ENCODE results near the gene RALGAPB.
"Not testable (repeated sequence)": the region's sequence is repeated elsewhere in the genome, so short reads cannot be mapped to it uniquely, and the experiment has no call there.

The RALGAPB gene

DNA sequence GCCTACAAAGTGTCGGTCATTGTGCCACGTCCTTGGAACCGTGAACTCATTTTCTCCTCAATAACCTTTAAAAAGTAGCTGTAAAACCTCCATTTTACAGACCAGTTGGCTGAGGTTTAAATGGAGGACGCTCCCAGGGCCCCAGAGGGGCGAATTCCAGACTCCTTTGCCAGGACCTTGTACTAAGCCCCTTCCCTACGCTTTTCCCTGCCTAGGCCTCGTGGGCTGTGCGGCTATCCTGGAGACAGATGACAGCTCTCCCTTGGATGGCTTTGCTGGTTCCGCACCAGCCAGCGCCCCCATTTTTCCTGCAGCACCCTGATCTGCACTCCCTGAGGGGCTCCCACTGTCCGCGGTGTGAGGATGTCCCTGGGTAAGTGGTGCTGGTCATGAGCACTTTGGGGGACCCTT, 25.4 kb upstream of the RALGAPB start:
- DNase-seq (ENCODE audit: low spot score), result no peak

DNA sequence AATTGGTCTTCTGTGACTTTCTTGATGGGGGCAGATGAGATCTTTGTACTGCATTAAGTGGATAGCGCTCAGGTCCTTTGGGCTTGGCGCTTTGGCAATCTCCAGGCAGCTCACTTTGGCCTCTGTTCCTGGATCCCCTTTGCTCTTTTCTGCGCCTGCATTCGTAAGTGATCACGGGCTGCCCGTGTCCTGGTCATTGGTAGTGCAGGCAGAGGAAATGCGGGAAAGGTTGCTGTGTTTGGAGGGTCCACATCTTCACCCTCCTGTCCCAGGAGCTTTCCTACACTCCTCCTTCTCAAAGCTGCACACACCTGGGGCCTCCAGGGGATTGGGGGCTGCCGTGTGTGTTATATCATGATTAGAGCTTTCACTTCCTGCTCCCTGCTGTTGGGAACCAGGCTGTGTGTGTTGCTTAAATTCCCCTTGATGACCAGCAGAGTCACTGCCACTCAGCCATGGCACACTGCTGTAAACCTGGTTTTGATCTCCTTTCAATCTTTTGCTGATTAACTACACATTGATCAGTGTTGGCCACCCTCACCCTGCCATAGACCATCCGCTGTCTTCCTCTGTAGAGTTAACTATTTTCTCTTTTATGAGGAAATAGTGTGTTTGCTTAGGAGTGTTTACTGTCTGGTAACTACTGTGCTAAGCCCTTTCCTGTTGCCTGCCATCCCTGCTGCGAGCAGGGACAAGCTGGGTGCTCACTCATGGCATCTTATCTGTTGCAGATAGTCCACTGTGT, 24.5 kb upstream of the RALGAPB start:
- no peak for DNase-seq (ENCODE audit: low spot score)

DNA sequence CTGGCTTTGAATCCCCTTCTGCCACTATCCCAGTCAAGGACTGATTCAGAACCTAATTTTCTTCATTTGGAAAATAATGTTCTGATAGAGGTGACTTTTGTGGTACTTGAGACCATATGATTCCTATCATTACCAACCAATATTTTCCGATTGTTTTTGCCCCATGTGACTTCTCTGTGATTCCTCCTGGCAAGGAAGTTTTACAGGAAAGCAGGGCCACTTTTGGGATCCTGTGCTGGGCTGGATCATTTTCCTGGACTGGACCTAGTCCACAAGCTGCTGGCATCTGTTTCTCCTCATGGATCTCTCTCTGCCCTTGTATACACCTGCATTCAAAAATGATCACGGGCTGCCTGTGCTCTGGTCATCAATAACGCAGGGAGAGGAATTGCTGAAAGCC, 23.6 kb upstream of the RALGAPB start:
- DNase-seq (ENCODE audit: low spot score), result no peak

DNA sequence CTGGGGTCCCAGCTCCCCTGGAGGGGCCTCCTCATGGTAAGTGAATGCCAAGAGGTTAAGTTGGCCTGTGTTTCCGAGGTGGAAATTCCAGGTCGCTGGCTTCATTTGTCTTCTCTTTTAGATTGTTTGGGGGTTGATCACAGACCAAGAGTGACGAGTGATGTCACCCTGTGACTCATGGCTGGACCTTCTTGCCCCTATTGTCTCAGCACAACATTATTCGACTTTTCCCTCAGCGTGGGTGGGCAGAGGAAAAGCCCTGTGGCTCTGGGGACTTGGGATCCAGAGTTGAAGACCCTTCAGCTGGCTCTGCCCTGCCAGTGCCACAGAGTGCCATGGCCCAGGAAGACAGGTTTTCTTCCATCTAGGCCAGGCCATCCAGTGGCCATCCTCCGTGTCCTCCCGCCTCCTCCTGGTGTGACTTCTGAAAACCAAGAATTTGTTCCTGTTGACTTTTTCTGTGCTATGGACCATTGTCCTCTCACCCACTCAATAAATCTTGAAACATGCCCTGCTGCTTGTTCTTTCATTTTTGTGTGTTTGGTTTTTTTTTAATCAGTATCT, 22.1 kb upstream of the RALGAPB start:
- no peak for DNase-seq (ENCODE audit: low spot score)

DNA sequence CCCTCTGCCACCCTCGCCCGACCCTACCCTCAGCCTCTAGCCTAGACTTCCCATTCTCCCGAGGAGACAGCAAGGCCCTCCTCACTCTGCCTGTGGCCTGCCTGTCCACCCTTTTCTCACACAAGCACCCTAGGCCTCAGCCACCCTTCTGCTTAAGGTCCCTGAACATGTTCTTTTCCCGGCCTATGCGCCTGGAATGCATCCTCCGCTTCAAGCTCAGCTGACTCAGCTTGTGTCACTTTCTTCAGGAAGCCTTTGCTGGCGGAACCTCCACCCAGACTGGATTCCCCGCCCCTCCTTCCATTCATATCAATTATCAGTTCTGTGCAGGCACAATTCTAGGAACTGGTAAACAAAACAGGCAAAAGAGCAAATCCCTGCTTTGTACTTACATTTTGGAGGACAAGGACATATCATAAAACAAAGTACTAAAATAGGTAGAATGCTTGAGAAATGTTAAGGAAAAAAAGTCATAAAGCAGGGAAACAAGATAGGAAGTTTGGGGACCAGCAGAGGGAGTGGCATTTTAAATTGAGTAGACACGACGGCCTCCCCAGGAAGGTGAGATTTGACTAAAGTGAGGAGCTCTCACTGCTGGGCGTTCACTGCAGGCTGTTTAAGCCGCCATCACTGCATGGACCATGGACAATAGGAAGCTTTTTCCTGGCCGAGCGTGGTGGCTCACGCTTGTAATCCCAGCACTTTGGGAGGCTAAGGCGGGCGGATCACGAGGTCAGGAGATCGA, 19.6 kb upstream of the RALGAPB start:
- DNase-seq (ENCODE audit: low spot score), result no peak

DNA sequence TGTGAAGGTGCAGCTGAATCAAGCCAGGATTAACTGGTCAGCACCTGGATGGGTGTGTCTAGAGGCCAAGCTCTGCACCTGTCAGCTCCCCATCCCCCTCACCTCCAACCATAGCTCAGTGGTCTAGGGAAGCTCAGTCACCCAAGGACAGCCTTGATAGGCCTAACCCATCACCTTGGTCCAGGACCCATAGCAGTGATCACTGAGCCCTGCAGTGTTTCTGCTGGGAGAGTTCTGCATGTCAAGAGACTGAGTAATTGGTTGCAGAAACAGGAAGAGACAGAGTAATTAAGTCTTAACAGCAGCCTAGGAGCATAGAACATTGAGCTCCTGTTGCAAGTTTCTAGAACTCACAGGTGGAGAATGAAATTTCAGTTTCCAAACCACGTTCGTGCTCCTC, 18.7 kb upstream of the RALGAPB start:
- no peak for DNase-seq (ENCODE audit: low spot score)

DNA sequence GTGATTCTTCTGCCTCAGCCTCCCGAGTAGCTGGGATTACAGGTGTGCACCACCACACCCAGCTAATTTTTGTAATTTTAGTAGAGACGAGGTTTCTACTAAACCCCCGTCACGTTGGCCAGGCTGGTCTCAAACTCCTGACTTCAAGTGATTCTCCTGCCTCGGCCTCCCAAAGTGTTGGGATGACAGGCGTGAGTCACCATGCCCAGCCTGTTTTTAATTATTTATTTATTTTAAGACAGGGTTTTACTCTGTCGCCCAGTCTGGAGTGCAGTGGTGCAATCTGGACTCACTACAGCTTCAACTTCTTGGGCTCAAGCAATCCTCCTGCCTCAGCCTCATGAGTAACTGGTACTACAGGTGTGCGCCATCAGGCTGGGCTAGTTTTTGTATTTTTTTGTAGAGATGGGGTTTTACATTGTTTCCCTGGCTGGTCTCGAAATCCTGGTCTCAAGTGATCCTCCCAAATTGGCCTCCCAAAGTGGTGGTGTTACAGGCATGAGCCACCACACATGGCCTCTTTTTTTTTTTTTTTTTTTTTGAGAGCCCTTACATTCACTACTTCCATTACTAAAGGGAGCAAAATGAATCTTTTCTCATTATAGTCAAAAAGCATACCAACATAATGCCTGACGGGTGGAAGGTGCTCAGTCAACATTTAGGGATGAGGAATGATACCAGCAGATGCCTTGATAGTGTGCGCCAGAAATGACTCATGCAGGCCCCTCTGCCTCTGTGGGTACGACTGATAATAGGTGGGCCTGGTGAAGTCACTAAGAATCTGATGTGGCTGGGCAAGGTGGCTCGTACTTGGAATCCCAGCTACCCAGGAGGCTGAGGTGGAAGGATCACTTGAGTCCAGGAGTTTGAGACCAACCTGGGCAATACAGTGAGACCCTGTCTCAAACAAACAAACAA, 17.8 kb upstream of the RALGAPB start:
- no peak for DNase-seq (ENCODE audit: low spot score)

DNA sequence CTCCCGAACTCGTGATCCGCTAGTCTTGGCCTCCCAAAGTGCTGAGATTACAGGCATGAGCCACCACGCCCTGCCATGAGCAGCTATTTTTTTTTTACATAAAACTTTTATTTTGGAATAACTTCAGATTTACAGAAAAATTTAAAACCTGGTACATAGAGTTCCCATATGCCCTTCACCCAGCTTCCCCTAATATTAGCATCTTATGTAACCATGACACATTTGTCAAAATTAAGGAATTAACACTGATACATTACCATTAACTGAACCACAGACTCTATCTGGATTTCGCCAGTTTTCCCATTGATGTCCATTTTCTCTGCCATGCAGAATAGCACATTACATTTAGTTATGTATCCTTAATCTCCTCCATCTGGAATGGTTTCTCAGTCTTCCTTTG, 14.3 kb upstream of the RALGAPB start:
- DNase-seq (ENCODE audit: low spot score), result no peak

DNA sequence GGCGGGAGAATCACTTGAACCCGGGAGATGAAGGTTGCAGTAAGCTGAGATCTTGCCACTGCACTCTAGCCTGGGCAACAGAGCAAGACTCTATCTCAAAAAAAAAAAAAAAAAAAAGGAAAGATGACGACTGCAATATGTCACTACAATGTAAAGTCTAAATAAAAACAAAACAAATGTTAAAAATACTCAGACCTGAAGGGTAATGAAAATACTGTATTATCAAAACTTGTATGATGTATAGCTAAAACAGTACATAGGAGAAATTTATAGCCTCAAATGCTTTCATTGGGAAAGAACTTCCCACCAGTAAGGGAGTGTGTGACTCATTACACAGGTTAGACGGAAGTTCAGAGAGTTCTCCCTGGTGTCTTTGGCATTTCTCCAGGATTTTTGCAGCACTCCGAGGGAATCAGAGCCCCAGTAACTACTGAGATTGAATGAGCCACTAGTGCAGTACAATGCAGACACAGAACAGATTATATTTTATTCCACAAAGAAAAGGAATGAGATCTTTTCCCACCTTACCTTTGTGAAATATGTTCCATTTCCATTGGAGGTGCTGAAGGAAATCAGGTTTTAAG, 12.5 kb upstream of the RALGAPB start:
- DNase-seq (ENCODE audit: low spot score), result no peak

DNA sequence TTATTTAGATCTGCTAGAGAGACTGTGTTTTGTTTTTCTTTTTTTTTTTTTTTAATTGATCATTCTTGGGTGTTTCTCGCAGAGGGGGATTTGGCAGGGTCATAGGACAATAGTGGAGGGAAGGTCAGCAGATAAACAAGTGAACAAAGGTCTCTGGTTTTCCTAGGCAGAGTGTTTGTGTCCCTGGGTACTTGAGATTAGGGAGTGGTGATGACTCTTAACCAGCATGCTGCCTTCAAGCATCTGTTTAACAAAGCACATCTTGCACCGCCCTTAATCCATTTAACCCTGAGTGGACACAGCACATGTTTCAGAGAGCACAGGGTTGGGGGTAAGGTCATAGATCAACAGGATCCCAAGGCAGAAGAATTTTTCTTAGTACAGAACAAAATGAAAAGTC, 12.0 kb upstream of the RALGAPB start:
- not testable (repeated sequence) for DNase-seq (ENCODE audit: low spot score)

DNA sequence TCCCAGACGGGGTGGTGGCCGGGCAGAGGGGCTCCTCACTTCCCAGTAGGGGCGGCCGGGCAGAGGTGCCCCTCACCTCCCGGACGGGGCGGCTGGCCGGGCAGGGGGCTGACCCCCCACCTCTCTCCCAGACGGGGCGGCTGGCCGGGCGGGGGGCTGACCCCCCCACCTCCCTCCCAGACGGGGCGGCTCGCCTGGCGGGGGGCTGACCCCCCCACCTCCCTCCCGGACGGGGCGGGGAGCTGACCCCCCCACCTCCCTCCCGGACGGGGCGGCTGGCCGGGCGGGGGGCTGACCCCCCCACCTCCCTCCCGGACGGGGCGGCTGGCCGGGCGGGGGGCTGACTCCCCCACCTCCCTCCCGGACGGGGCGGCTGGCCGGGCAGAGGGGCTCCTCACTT, 11.5 kb upstream of the RALGAPB start:
- not testable (repeated sequence) for DNase-seq (ENCODE audit: low spot score)

DNA sequence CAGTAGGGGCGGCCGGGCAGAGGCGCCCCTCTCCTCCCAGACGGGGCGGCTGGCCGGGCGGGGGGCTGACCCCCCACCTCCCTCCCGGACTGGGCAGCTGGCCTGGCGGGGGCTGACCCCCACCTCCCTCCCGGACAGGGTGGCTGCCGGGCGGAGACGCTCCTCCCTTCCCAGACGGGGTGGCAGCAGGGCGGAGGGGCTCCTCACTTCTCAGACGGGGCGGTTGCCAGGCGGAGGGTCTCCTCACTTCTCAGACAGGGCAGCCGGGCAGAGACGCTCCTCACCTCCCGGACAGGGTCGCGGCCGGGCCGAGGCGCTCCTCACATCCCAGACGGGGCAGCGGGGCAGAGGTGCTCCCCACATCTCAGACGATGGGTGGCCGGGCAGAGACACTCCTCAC, 11.1 kb upstream of the RALGAPB start:
- not testable (repeated sequence) for DNase-seq (ENCODE audit: low spot score)

DNA sequence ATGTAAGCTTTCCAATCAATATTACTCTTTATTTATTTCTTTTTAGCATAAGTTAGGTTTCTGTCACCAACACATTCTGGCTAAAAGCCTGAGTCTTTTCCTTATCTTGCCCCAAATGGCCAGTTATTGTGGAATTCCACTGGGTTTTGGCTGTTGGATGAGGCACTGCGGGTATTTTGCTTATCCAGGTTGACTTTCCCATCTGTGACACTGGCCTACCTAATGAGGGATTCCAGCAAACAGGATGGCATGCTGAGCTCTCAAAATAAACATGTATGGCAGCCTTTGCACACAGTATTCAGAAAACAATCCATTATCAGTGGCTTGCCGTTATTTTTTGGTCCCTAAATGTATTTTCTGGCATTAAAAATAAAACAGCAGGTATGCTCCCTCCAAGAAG, 6.5 kb upstream of the RALGAPB start:
- DNase-seq (ENCODE audit: low spot score), result no peak

DNA sequence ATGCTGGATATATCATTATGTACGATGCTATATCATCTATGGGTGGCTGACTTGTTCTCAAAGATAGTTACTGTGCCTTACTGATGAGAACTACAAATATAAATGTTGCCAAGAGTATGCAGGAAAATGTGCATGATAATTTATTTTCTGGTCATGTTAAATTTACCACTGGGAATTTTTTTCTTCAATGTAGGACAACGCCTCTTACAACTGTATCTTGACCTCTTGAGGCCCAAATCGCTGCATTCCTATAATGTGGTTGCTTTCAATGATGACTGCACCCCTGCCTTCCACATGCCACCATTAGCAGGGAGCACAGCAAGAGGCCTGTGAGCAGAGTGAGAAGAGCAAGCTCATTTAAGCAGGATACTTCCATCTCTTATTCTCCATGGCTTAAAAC, 5.7 kb upstream of the RALGAPB start:
- DNase-seq (ENCODE audit: low spot score), result no peak

DNA sequence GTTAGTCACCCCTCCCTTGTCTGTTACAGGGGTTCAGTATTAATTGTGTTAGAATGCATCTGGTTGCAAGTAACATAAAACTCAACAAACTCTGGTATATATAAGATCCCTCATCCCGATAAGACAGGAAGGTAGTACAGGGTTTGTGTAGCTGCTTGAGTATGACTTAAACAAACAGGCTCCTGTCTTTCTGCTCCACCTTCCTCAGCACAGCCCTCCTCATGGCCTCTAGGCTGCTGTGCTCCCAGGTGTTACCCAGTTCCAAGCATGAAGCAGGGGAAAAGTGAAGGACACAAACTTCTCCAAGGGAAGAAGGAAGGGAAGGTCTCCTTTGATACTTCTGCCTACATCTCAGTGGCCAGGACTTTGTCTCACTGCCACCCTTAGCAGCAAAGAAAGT, 1.4 kb upstream of the RALGAPB start:
- DNase-seq (ENCODE audit: low spot score), result no peak

DNA sequence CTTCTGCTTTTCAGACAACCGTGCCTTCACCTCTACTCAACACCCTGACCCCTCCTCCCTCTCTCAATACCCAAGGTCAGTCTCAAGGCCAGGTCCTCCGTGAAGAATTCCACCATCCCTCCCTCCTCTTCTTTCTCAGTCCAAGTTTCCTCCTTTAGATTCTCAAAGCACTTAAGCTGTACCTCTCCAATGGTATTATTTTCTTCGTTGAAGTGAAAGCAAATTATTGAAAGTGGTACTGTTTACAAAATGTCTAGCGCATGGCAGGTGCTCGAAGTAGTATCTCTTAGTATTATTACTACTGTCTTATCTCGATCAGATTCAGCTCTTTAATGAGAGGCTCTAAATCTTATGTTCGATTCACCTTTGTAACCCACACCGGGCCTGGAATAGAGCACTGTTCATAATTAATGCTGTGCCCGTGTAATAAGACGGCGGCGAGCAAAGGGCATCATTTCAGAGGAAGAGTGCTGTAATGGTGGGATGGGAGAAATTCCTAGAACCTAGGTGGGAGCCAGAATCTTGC, 593 bp upstream of the RALGAPB start:
- no peak for DNase-seq (ENCODE audit: low spot score)

DNA sequence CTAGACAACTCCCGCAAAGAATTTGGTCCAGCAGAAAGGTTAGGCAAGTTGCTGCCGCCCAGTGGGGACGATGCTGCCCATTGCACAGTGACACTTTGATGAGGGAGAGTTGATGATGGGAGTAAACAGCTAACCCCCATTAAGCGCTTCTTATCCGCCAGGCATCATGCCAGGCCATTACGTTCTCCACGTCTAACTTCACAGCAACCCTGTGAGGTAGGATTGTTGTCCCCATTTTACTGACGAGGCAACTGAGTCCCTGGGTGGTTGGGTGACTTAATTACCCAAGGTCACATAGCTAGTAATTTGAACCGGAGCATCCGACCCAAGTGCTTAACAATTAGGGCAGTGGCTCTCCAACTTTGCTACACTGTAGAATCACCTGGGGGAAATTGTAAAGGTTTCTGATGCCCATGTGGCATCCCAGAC, 738 bp downstream of the RALGAPB start:
- DNase-seq (ENCODE audit: low spot score), result no peak

DNA sequence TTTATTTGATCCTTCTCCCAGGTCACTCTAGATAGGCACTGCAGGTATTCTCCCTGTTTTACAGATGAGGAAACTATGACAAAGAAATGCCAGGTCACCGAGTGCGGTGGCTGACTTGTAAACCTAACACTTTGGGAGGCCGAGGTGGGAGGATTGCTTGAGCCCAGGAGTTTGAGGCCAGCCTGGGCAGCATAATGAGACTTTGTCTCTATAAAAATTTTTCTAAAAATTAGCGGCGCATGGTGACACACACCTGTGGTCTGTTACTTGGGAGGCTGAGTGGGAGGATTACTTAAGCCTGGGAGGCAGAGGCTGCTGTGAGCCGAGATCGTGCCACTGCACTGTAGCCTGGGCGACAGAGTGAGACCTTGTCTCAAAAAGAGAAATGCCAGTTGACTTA, 5.1 kb downstream of the RALGAPB start:
- no peak for DNase-seq (ENCODE audit: low spot score)

DNA sequence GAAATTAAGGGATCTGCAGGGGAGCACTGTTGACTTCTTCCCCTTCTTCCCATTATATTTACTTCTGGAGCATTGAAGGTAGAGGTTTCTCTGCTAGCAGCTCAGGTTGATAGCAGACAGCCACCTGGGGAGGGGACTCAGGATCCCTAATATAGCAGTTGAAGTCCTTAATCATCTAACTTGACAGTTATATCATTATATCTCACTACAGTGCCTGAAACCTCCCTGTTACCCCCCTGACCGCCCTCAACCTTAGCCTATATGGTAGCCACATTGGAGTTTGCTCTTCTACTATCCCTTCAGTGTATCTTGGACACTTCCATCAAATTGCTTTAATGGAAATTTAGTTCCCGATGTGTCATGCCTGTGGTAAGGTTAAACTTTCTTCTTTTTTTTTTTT, 7.0 kb downstream of the RALGAPB start:
- DNase-seq (ENCODE audit: low spot score), result no peak

DNA sequence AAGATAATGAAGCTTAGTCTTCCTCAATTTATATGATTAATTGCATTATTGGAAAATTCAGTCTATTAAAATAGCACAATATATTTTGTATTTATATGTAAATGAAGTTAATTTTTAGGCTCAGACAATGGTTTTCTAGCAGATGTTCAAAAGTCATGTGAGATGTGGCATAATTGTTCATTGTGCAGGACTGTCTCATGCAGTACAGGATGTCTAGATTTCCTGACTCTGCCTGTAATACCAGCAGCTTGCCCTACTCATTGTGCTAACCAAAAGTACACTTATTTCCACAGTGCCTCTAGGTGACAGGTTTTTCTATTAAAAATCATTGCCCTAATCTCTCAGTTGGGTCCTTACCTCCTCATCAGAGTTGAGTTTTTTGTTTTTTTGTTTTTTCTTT, 12.4 kb downstream of the RALGAPB start:
- no peak for DNase-seq (ENCODE audit: low spot score)

DNA sequence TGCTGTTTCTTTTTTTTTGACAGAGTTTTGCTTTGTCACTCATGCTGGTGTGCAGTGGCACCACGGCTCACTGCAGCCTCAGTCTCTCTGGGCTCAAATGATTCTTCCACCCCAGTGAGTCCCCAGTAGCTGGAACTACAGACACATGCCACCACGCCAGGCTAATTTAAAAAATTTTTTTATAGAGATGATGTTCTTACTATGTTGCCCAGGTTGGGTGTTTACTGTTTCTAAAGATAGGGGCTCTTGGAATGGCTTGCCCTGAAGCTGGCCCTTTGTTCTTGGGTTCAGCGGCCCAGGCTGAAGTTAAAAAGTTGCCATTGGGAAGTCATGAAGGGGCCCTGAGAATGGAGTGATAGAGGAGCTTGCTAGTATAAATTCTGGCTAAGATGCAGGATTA, 16.5 kb downstream of the RALGAPB start:
- DNase-seq (ENCODE audit: low spot score), result no peak

Measured in CD4-positive, alpha-beta T cell treated with Interleukin-6 at 100 ng/mL for 8 hours (primary cell).